ENCODE results near the gene MEN1. TPM values are rescaled to one million over a fixed set of nuclear protein-coding genes. Genes with fewer than 3 reads are reported as not detected.

MEN1 gene
- total and polyA plus RNA-seq, 9 of the 15 experiments (the other 6 are each of a cell fraction or from before 2014, with no cell fraction given), result 3.4 to 57.2 (median 19.3) TPM

GRCh38 chr11:64787526-64788320 is 22.6 kb downstream of the MEN1 start (continued):
- TF ChIP-seq TCF7L2 (IDR thresholded peaks at IDR 0.05; ENCODE audit: low read depth, low read length), result no peak
- no peak for TF ChIP-seq CLOCK (CRISPR knock-in tag; IDR thresholded peaks at IDR 0.05; ENCODE audit: borderline replicate concordance)
- TF ChIP-seq EZH2 (IDR thresholded peaks at IDR 0.05; ENCODE audit: borderline replicate concordance, low read depth, low read length), result no peak
- TF ChIP-seq RB1 (IDR thresholded peaks at IDR 0.05; ENCODE audit: low read depth), result peak; percentile 47; the same call in 1 of the 2 replicates
- no peak for TF ChIP-seq PHF21A (IDR thresholded peaks at IDR 0.05; ENCODE audit: borderline replicate concordance, low read depth)
- TF ChIP-seq, protein P1, sequence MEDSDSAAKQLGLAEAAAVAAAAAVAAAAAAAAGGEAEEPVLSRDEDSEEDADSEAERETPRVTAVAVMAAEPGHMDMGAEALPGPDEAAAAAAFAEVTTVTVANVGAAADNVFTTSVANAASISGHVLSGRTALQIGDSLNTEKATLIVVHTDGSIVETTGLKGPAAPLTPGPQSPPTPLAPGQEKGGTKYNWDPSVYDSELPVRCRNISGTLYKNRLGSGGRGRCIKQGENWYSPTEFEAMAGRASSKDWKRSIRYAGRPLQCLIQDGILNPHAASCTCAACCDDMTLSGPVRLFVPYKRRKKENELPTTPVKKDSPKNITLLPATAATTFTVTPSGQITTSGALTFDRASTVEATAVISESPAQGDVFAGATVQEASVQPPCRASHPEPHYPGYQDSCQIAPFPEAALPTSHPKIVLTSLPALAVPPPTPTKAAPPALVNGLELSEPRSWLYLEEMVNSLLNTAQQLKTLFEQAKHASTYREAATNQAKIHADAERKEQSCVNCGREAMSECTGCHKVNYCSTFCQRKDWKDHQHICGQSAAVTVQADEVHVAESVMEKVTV (CRISPR knock-in tag; IDR thresholded peaks at IDR 0.05), result peak; percentile 49; the same call in 1 of the 2 replicates
- TF ChIP-seq HBP1 (CRISPR knock-in tag; IDR thresholded peaks at IDR 0.05), result no peak
- no peak for TF ChIP-seq TAF1 (IDR thresholded peaks at IDR 0.05; ENCODE audit: control insufficient read depth, extremely low read depth, insufficient read depth, low read length, severe bottlenecking)
- TF ChIP-seq, protein P2, sequence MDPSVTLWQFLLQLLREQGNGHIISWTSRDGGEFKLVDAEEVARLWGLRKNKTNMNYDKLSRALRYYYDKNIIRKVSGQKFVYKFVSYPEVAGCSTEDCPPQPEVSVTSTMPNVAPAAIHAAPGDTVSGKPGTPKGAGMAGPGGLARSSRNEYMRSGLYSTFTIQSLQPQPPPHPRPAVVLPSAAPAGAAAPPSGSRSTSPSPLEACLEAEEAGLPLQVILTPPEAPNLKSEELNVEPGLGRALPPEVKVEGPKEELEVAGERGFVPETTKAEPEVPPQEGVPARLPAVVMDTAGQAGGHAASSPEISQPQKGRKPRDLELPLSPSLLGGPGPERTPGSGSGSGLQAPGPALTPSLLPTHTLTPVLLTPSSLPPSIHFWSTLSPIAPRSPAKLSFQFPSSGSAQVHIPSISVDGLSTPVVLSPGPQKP (CRISPR knock-in tag; IDR thresholded peaks at IDR 0.05), result no peak
- no peak for TF ChIP-seq ZNF121 (CRISPR knock-in tag; conservative IDR thresholded peaks at IDR 0.05)
- no peak for TF ChIP-seq NR4A1 (CRISPR knock-in tag; IDR thresholded peaks at IDR 0.05)
- no peak for TF ChIP-seq NR4A1 (tag; IDR thresholded peaks at IDR 0.05)
- TF ChIP-seq, protein P3, sequence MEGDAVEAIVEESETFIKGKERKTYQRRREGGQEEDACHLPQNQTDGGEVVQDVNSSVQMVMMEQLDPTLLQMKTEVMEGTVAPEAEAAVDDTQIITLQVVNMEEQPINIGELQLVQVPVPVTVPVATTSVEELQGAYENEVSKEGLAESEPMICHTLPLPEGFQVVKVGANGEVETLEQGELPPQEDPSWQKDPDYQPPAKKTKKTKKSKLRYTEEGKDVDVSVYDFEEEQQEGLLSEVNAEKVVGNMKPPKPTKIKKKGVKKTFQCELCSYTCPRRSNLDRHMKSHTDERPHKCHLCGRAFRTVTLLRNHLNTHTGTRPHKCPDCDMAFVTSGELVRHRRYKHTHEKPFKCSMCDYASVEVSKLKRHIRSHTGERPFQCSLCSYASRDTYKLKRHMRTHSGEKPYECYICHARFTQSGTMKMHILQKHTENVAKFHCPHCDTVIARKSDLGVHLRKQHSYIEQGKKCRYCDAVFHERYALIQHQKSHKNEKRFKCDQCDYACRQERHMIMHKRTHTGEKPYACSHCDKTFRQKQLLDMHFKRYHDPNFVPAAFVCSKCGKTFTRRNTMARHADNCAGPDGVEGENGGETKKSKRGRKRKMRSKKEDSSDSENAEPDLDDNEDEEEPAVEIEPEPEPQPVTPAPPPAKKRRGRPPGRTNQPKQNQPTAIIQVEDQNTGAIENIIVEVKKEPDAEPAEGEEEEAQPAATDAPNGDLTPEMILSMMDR (IDR thresholded peaks at IDR 0.05 in 2 of 3, conservative IDR thresholded peaks at IDR 0.05 in 1 of 3; ENCODE audit: insufficient read depth in 2 of 3, low read depth in 1 of 3, low read length in 3 of 3), result peak; percentile 85 to 92 (median 91)
- no peak for TF ChIP-seq GTF2E2 (tag; IDR thresholded peaks at IDR 0.05)
- TF ChIP-seq RBM15 (IDR thresholded peaks at IDR 0.05; ENCODE audit: insufficient read depth, low read length), result no peak
- no peak for TF ChIP-seq HNRNPLL (IDR thresholded peaks at IDR 0.05; ENCODE audit: low read depth, low read length, poor library complexity, severe bottlenecking)
- no peak for TF ChIP-seq POLR2G (IDR thresholded peaks at IDR 0.05; ENCODE audit: low read depth, low read length)
- no peak for TF ChIP-seq FOXP1 (CRISPR knock-in tag; IDR thresholded peaks at IDR 0.05)
